ENCODE data around the gene ARL8A. TPM values are rescaled to one million over a fixed set of nuclear protein-coding genes. Genes with fewer than 3 reads are reported as not detected.

ARL8A gene
- total RNA-seq, 6 experiments from 2014 or later, result 23.1 to 57.7 (median 36.1) TPM

GRCh38 chr1:202090994-202091393 is 53.5 kb downstream of the ARL8A start:
- TF ChIP-seq POLR2A (IDR thresholded peaks at IDR 0.05), result no peak
- peak in 2 of 4 donors; percentile 24 to 33 for TF ChIP-seq CTCF (IDR thresholded peaks at IDR 0.05)
- no peaks in the 10 kb centered on the region for H3K4me1 ChIP-seq
- peak in 3 of 4 donors; percentile 32 to 56 (median 42) for ATAC-seq
- H3K27ac ChIP-seq, result no peak overlapping the region
- WGBS (ENCODE audit: insufficient coverage, low coverage, low lambda C conversion rate, missing lambda C conversion rate), result 96% methylated on average over 3 of the region's 3 CpGs
- H3K36me3 ChIP-seq, result no peaks in the 10 kb centered on the region
- H3K27me3 ChIP-seq, result no peaks in the 10 kb centered on the region
- DNase-seq, result no peak
- intact Hi-C loops (cut with DNase I), result no loop called here
- no peak overlapping the region for H3K4me3 ChIP-seq
- no peaks in the 10 kb centered on the region for H3K9me3 ChIP-seq

GRCh38 chr1:202088206-202088605 is 56.3 kb downstream of the ARL8A start:
- intact Hi-C loops (cut with DNase I), result no loop called here
- TF ChIP-seq CTCF (IDR thresholded peaks at IDR 0.05), result no peak
- DNase-seq (peak; percentile 64 to 77 (median 73)), ATAC-seq (peak; percentile 83 to 96 (median 86))
- no peak overlapping the region for H3K4me3 ChIP-seq
- no peaks in the 10 kb centered on the region for H3K36me3 ChIP-seq
- no peaks in the 10 kb centered on the region for H3K4me1 ChIP-seq
- WGBS (ENCODE audit: insufficient coverage, low coverage, low lambda C conversion rate, missing lambda C conversion rate), result 35% methylated on average over 3 of the region's 3 CpGs
- H3K27me3 ChIP-seq, result no peaks in the 10 kb centered on the region
- H3K9me3 ChIP-seq, result no peaks in the 10 kb centered on the region
- no peak overlapping the region for H3K27ac ChIP-seq

GRCh38 chr1:202086579-202087350 is 57.8 kb downstream of the ARL8A start:
- intact Hi-C loops (cut with DNase I), result no loop called here
- TF ChIP-seq CTCF (IDR thresholded peaks at IDR 0.05) (no peak), POLR2A (IDR thresholded peaks at IDR 0.05) (no peak)
- H3K4me3 ChIP-seq, result no peak overlapping the region
- H3K27ac ChIP-seq, result no peak overlapping the region
- H3K27me3 ChIP-seq, result no peaks in the 10 kb centered on the region
- ATAC-seq, result no peak
- WGBS (ENCODE audit: insufficient coverage, low coverage, low lambda C conversion rate, missing lambda C conversion rate), result 42% methylated on average over 2 of the region's 7 CpGs
- no peaks in the 10 kb centered on the region for H3K4me1 ChIP-seq
- no peak for DNase-seq
- H3K36me3 ChIP-seq, result no peaks in the 10 kb centered on the region
- H3K9me3 ChIP-seq, result no peaks in the 10 kb centered on the region

GRCh38 chr1:202085682-202086373 is 58.7 kb downstream of the ARL8A start:
- no peak for TF ChIP-seq POLR2A (IDR thresholded peaks at IDR 0.05)
- no peak for TF ChIP-seq CTCF (IDR thresholded peaks at IDR 0.05)
- H3K27ac ChIP-seq, result no peak overlapping the region
- intact Hi-C loops (cut with DNase I), result no loop called here
- no peak for DNase-seq
- ATAC-seq, result peak in 3 of 4 donors; percentile 31 to 77 (median 45)
- no peaks in the 10 kb centered on the region for H3K9me3 ChIP-seq
- H3K27me3 ChIP-seq, result no peaks in the 10 kb centered on the region
- no peaks in the 10 kb centered on the region for H3K36me3 ChIP-seq
- 60% methylated on average over 3 of the region's 7 CpGs for WGBS (ENCODE audit: insufficient coverage, low coverage, low lambda C conversion rate, missing lambda C conversion rate)
- no peak overlapping the region for H3K4me3 ChIP-seq
- no peaks in the 10 kb centered on the region for H3K4me1 ChIP-seq

Measured in right lobe of liver (tissue), 6 donors.